ENCODE data around the gene KIAA1958.

Gene KIAA1958

DNA sequence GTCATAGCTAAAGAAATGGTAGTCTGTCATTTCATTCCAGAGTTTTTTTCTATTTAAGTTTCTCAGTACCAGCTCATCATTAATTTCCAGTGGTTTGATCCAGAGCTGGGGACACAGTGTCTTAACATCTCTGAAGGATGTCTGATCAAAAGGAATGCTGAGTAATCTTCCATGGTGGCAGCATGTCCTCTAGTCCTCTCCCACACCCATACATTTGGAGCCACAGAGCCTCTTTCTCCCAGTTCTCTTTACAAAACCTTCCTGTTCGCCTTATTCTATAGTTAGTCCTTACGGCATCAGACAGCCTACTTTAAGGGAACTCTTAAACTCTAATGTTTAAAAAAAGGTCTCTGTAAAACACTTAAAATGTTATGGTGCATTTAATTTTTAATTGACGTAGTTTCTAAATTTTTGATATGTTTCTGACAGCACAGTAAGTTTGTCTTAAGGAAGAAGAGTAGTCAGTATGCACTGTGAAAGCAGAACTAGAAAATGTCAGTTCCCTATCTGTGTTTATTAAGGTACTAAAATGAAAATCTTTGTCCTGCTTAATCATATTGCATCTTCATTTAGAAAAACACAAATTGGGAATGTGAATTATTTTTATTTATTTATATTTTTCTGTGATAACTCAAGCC, 134.5 kb downstream of the KIAA1958 start:
- TF ChIP-seq RAD21 (IDR thresholded peaks at IDR 0.05; ENCODE audit: low read depth) (no peak), ZBTB7A (IDR thresholded peaks at IDR 0.05; ENCODE audit: low read depth) (no peak), CEBPB (IDR thresholded peaks at IDR 0.05) (no peak), TAF1 (IDR thresholded peaks at IDR 0.05; ENCODE audit: low read depth) (no peak), NFIC (IDR thresholded peaks at IDR 0.05) (no peak), EGR1 (IDR thresholded peaks at IDR 0.05) (no peak), TEAD4 (IDR thresholded peaks at IDR 0.05) (no peak), FOXM1 (IDR thresholded peaks at IDR 0.05; ENCODE audit: borderline replicate concordance, low read depth) (no peak), EP300 (IDR thresholded peaks at IDR 0.05; ENCODE audit: borderline replicate concordance) (no peak)
- TF ChIP-seq, protein P1, sequence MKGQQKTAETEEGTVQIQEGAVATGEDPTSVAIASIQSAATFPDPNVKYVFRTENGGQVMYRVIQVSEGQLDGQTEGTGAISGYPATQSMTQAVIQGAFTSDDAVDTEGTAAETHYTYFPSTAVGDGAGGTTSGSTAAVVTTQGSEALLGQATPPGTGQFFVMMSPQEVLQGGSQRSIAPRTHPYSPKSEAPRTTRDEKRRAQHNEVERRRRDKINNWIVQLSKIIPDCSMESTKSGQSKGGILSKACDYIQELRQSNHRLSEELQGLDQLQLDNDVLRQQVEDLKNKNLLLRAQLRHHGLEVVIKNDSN (IDR thresholded peaks at IDR 0.05): no peak
- TF ChIP-seq, protein P2, sequence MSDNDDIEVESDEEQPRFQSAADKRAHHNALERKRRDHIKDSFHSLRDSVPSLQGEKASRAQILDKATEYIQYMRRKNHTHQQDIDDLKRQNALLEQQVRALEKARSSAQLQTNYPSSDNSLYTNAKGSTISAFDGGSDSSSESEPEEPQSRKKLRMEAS (IDR thresholded peaks at IDR 0.05): no peak

DNA sequence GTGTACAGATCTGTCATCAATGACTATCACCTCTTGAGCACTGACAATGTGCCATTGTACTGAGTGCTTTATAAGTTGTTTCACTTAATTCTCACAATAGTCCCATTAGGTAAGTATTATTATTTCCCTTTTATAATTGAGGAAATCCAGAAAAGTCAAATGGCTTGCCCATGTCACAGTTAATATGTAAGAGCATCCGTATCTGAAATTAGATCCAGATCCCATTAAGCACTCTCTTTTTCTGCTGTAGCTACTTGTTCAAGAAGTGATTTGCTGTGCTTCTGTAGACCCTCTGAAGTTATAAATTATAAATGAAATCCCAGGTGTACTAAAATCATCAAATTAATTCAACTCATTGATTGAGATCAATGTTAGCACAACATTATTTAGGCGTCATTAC, 136.6 kb downstream of the KIAA1958 start:
- TF ChIP-seq, protein P3, sequence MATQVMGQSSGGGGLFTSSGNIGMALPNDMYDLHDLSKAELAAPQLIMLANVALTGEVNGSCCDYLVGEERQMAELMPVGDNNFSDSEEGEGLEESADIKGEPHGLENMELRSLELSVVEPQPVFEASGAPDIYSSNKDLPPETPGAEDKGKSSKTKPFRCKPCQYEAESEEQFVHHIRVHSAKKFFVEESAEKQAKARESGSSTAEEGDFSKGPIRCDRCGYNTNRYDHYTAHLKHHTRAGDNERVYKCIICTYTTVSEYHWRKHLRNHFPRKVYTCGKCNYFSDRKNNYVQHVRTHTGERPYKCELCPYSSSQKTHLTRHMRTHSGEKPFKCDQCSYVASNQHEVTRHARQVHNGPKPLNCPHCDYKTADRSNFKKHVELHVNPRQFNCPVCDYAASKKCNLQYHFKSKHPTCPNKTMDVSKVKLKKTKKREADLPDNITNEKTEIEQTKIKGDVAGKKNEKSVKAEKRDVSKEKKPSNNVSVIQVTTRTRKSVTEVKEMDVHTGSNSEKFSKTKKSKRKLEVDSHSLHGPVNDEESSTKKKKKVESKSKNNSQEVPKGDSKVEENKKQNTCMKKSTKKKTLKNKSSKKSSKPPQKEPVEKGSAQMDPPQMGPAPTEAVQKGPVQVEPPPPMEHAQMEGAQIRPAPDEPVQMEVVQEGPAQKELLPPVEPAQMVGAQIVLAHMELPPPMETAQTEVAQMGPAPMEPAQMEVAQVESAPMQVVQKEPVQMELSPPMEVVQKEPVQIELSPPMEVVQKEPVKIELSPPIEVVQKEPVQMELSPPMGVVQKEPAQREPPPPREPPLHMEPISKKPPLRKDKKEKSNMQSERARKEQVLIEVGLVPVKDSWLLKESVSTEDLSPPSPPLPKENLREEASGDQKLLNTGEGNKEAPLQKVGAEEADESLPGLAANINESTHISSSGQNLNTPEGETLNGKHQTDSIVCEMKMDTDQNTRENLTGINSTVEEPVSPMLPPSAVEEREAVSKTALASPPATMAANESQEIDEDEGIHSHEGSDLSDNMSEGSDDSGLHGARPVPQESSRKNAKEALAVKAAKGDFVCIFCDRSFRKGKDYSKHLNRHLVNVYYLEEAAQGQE (IDR thresholded peaks at IDR 0.05; ENCODE audit: low read depth): no peak
- TF ChIP-seq, protein P2 (IDR thresholded peaks at IDR 0.05): no peak
- TF ChIP-seq RAD21 (IDR thresholded peaks at IDR 0.05; ENCODE audit: low read depth) (no peak), YY1 (IDR thresholded peaks at IDR 0.05; ENCODE audit: low read depth) (no peak), TCF12 (IDR thresholded peaks at IDR 0.05; ENCODE audit: low read depth) (no peak), TEAD4 (IDR thresholded peaks at IDR 0.05) (no peak), NFIC (IDR thresholded peaks at IDR 0.05) (no peak), EGR1 (IDR thresholded peaks at IDR 0.05) (no peak), CREB1 (IDR thresholded peaks at IDR 0.05; ENCODE audit: low read depth) (no peak), CEBPB (IDR thresholded peaks at IDR 0.05) (no peak), TAF1 (IDR thresholded peaks at IDR 0.05; ENCODE audit: low read depth) (no peak), ZBTB7A (IDR thresholded peaks at IDR 0.05; ENCODE audit: low read depth) (no peak), FOXM1 (IDR thresholded peaks at IDR 0.05; ENCODE audit: borderline replicate concordance, low read depth) (no peak), EP300 (IDR thresholded peaks at IDR 0.05; ENCODE audit: borderline replicate concordance) (no peak)
- TF ChIP-seq, protein P1 (IDR thresholded peaks at IDR 0.05): no peak

DNA sequence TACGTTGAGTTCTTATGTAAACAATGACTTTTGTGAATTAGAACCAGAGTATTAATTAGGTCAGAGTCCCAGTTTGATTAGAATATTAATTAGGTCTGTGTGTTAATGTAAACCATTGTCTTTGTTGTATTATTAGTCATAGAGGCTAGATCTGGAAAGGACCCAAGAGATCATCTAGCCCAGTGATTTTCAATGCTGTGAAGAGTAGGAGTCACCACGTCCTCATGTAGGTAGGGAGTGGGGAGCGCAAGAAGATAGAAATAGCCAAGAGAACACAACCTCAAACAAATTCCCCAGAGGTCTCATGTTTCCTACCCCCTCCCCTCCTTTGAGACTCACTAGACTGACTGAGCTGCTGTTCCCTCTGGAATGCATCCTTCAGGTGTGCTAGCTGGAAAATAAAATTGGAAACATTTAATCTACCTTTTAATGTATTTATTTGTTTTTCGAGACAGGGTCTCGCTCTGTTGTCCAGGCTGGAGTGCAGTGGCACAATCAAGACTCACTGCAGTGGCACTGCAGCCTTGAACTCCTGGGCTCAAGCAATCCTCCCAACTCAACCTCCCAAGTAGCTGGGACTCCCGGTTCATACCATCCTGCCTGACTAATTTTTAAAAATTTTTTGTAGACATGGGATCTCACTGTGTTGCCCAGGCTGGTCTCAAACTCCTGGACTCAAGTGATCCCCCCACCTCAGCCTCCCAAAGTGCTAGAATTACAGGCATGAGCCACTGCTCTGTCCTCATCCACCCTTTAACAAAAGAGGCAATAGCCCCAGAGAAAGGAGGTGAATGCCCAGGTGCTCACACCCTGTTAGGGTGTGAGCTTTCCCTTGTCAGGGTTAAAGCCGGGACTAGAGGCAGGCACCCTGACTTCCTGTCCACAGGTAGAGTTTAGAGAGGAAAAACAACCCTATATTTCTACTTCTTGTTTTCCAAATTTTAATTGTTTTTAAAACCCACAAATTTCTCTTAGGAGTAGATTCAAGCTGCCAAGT, 138.4 kb downstream of the KIAA1958 start:
- TF ChIP-seq FOXM1 (IDR thresholded peaks at IDR 0.05; ENCODE audit: borderline replicate concordance, low read depth): no peak
- no peak for TF ChIP-seq ZBTB7A (IDR thresholded peaks at IDR 0.05; ENCODE audit: low read depth)
- no peak for TF ChIP-seq EP300 (IDR thresholded peaks at IDR 0.05; ENCODE audit: borderline replicate concordance)
- no peak for TF ChIP-seq YY1 (IDR thresholded peaks at IDR 0.05; ENCODE audit: low read depth)
- no peak for TF ChIP-seq EGR1 (IDR thresholded peaks at IDR 0.05)
- no peak for TF ChIP-seq RAD21 (IDR thresholded peaks at IDR 0.05; ENCODE audit: low read depth)
- TF ChIP-seq, protein P2 (IDR thresholded peaks at IDR 0.05): no peak
- no peak for TF ChIP-seq CREB1 (IDR thresholded peaks at IDR 0.05; ENCODE audit: low read depth)
- TF ChIP-seq, protein P1 (IDR thresholded peaks at IDR 0.05): no peak
- no peak for TF ChIP-seq TCF12 (IDR thresholded peaks at IDR 0.05; ENCODE audit: low read depth)
- TF ChIP-seq TAF1 (IDR thresholded peaks at IDR 0.05; ENCODE audit: low read depth): no peak
- no peak for TF ChIP-seq NFIC (IDR thresholded peaks at IDR 0.05)

DNA sequence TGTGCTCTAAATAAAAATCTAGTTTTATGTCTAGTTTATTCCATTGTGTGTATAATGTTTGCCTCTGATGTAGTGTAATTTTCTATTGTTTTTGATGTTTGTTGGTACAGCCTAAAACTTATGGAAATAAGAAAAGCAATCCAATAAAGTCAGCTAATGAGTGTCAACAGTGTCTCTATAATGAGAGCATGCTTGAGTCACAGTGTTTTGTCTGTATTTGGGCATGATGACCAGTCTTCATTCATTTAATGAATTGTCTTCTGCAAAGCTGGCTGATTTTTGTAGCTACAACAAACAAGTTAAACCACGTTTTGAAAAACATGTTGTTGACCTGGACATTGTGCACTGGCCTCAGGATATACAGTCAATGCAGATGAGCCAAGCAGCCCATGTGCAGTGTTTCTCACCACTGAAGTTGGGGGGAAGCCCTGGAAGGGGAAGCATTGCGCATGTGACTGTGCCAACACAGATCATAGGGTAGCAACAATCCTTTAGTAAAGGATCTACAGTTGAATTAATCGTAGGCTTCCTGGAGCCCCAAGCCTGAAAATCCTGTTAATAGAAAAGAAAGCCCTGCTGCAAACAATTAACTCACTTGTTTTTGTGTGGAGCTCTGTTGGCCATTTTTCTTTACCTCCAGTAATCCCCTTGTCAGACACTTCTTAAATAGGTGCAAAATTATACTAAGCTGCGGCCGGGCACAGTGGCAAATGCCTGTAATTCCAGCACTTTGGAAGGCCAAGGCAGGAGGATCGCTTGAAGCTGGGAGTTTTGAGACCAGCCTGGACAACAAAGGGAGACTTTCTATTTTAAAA, 143.3 kb downstream of the KIAA1958 start:
- TF ChIP-seq EGR1 (IDR thresholded peaks at IDR 0.05): no peak
- TF ChIP-seq CEBPB (IDR thresholded peaks at IDR 0.05): no peak
- TF ChIP-seq YY1 (IDR thresholded peaks at IDR 0.05; ENCODE audit: low read depth): no peak
- TF ChIP-seq TAF1 (IDR thresholded peaks at IDR 0.05; ENCODE audit: low read depth): no peak
- TF ChIP-seq, protein P3 (IDR thresholded peaks at IDR 0.05; ENCODE audit: low read depth): no peak
- TF ChIP-seq, protein P1 (IDR thresholded peaks at IDR 0.05): no peak
- no peak for TF ChIP-seq TCF12 (IDR thresholded peaks at IDR 0.05; ENCODE audit: low read depth)
- TF ChIP-seq NFIC (IDR thresholded peaks at IDR 0.05): no peak
- no peak for TF ChIP-seq CREB1 (IDR thresholded peaks at IDR 0.05; ENCODE audit: low read depth)
- no peak for TF ChIP-seq ZBTB7A (IDR thresholded peaks at IDR 0.05; ENCODE audit: low read depth)
- TF ChIP-seq, protein P2 (IDR thresholded peaks at IDR 0.05): no peak
- no peak for TF ChIP-seq RAD21 (IDR thresholded peaks at IDR 0.05; ENCODE audit: low read depth)
- no peak for TF ChIP-seq TEAD4 (IDR thresholded peaks at IDR 0.05)
- TF ChIP-seq FOXM1 (IDR thresholded peaks at IDR 0.05; ENCODE audit: borderline replicate concordance, low read depth): no peak
- TF ChIP-seq EP300 (IDR thresholded peaks at IDR 0.05; ENCODE audit: borderline replicate concordance): no peak

Measured in Ishikawa (cell line).